GM19467 (cell line): Measurements from ENCODE around the gene PTPRM.

Experiments used
- ATAC-seq: cut with Tn5 transposase; IDR thresholded peaks from one replicate; pipeline ENCODE4 v1.9.1; 2021; ENCODE audit warnings: mild to moderate bottlenecking, moderate library complexity; ENCODE audit not compliant: unreplicated experiment

The PTPRM gene

DNA sequence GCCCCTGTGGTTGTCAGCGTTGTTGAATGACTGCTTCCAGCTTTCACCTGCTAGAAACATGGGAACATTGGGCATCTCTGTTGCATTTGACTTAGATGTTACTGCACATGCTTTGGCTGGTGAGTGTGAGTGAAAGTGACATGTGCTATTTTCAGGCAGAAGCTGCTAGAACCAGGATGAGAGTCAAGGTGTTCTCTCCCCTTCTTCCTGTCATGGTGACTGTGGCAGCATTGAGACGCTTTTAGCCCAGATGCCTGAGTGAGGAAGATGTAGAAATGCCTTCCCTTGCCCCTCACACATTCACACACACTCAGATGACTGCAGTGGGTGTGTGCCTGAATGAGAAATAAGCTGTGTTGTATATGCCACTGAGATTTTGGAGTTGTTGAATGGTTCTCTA lies 220.2 kb downstream of the PTPRM start:
- no peak for ATAC-seq

DNA sequence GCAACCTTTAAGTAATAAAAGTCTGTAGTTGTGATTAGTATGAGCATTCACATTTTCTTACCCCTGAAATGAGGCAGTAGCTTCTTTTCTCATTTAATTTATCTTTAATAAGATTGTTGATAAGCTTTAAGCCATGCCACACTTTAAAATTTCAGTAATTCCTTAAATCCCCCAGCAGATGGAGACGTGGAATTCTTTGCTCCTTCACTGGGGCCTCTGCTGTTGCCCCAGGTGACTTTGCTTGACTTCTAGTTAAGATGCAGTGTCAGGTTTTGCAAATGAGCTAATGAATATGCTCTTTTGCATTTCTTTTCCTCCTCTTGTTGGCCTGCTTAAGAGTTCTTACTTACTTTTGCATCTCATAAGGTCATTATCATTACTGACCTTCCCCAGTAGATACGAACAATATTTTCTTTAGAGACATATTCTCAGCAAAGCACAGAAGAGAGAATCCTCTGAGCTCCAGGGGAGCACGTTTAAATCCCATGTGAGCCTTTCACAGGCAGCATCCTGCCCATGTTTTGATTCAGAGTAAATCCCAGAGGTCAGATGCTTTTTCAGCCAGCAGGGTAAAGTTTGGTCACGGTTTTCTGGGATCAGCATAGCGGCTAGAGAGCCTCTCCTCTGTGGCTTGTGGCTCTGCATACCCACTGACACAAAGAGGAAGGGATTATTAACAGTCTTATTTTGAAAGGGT lies 222.9 kb downstream of the PTPRM start:
- no peak for ATAC-seq

DNA sequence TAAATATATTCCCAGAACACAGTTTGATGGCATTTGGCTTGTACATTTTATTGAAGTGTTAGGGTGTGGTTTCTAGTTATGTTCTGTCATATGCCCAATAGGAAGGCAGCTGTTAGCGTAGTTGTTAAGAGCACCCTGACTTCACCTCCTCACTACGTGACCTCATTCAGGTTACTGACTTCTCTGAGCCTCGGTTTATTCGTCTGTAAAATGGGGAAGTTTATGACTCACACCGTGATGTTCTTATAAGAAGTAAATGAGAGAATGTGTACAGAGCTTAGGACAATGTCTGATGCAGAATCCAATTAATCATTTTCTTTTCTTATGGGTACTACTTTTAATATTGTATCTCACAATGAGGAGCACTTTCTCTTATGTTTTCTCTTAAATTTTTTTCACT lies 226.0 kb downstream of the PTPRM start:
- ATAC-seq, result no peak

DNA sequence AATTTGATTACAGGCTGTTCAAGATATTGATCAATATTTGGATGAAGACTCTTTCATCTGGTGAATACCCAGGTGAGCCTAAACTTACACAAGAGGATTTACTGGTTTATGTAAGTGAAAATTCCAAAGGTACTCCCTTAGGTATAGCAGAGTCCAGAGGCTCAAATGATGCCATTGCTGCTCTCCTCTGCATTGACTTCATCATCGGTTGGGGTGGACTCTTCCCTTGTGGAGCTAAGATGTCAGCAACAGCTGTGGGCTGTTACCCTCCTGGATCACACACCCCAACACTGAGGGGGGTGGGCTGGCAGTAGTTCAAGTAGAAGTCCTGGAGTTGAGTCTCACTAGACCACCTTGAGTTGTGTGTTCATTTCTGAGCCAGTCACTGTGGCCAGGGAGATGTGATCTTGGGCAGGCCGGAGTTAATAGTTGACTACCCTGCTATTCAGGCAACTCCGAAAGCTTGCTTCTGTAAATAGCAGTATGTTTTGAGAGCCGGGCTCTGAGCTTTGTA lies 236.9 kb downstream of the PTPRM start:
- ATAC-seq, result no peak

DNA sequence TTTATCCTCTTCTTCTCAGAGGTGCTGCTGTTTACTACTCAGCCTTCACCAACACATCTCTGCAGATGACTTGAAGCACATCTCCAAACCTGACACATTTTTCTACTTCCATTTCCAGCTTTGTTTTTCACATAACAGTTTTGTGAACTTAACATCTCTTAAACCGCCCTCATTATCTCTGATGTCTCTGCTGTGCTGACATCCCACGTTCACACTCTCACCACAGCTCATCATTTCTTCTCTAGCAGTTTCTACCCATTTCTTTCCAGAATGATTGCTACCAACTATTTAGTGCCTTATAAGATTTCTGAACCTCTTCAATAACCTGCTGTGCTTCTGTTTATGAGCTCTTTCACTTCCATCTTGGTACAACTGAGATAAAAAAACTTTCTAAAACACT lies 238.0 kb downstream of the PTPRM start:
- ATAC-seq, result no peak

DNA sequence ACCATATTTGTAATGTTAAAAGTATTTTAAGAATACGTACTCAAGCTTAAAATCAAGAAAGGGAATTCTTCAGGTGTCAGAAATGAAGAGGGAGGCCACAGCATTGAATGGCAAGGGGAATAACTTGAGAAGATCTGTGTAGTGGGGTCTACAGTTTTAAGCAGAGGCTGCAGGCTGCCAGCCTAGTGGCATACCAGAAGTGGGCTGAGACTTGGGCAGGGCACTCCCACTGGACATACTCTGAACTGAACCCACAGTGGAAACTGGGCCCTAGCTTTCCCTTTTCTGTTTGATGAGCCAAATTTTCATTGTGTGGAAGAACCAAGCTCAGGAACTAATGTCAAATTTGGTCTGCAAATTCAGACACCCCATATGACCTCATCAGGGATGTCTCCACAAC lies 238.8 kb downstream of the PTPRM start:
- no peak for ATAC-seq

DNA sequence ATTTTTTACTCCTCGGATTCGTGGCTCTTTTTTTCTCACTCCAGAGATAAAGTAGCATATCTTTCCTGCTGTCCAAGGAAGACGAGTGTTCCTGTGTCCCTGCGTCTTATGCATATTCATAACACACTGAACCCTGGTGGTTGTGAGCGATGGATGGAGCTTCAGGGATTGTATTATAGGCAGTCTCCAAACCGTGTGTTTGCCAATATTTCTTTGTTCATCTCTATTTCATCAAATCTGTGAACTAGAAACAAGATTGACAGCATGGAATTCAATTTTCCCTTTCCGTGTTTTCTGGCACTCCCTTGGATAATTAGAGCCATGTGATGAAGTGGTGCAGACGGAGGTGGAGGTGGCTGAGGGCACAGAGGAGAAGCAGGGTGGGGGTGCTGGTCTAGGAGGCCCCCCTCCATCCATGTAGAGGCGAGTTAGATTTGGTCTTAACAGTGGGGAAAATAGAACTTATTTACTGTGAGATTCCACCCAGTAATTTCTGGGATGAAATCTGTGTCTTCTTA lies 240.9 kb downstream of the PTPRM start:
- ATAC-seq, result no peak

DNA sequence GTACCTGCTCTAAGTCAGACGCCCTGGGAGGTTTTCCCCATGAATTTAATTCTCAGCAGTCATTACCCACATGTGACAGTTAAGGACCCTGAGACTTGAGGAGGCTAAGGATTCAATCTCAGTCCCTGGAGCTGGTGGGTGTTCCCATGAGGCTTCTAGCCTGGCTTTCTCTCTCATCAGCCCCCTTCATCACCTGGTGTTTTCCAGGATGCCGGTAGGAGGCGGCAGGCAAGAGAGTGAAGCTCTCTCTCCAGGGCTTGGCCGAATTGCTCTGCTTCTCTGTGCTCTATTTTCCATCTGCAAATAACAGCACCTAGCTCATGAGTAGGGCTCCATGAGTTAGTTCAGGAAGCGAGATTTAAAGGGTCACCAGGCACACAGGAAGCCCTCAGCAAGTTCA lies 241.9 kb downstream of the PTPRM start:
- ATAC-seq, result no peak

DNA sequence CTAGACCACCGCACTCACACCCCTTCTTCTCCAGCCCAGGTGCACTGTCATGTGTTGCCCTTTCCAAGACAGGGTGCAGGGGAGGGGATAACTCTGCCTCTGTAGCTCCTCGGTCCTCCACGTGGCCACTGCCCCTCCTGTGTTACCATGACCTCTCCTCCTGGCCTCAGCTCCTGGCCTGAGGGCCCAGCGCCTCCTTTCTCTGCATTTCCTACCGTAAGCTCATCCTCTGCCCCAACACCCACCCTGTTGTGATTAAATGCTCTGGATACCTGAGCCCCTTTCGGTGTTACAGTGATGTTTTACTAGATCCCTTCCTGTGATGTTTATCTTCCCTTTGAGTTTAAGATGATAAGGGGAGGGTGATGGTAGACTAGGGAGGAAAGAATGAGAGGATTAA lies 242.3 kb downstream of the PTPRM start:
- no peak for ATAC-seq

DNA sequence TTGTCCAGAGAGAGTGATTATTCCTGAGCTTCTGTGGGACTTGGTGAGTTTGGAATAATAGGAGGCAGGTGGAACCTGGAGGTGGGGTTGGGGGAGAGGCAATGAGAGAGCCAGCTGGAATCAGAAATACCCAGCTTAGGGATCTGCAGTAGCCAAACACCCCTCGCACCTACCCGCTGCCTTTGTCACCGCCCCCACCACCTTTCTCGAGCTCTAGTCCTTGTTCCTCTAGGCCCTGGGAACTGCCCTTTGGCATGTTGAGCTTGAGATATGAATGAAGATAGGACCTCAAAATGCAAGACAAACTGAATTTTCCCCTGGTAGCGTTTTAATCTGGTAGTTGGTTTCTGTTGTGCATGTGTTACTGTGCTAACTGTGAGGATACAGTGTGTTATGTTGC lies 242.9 kb downstream of the PTPRM start:
- no peak for ATAC-seq

DNA sequence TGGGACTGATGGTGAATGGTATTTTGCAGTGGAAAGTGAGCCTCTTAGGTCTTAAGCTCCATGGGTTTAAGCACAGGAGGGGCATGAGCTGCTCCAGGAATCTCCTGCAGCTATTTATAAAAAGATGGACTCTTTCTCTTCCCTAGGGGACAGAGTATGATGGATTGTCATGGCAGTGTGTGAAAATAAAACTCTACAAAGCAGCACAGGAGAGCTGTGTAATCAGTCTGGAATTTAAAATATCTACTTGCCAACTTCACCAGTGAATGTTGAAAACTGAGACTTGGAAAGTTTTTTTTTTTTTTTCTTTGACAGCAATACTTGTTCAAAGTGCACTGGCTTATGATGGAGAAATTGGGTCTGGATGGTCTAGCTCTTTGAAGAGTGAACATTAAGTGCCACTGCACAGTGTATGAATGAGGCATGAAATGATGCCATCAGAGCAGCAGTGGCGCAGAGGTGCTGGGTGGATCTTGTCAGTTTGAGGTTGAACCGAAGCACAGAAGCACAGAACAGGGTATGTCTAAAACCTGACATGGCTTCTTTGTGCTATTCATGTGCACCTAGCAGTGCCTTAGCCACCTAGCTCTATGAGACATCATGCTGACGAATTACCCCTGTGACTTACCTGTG lies 245.4 kb downstream of the PTPRM start:
- no peak for ATAC-seq

DNA sequence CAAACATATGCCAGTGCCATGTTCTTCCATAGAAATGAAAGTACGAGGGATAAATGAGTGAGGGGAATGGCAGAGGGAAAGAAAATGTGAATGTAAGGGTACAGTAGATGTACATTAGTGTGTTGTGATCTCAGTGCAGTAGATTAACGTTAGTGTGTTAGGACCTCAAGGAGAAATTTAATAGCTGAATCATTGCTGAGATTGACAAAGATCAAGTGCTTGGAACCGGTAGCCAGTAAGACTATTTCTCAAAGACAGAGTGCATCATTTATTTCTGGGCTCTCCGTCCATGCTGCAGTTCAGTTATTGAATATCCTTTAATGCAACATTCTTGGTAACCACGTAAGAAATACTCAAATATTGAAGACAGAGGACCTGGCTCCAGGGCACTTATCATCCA lies 246.0 kb downstream of the PTPRM start:
- ATAC-seq, result no peak

DNA sequence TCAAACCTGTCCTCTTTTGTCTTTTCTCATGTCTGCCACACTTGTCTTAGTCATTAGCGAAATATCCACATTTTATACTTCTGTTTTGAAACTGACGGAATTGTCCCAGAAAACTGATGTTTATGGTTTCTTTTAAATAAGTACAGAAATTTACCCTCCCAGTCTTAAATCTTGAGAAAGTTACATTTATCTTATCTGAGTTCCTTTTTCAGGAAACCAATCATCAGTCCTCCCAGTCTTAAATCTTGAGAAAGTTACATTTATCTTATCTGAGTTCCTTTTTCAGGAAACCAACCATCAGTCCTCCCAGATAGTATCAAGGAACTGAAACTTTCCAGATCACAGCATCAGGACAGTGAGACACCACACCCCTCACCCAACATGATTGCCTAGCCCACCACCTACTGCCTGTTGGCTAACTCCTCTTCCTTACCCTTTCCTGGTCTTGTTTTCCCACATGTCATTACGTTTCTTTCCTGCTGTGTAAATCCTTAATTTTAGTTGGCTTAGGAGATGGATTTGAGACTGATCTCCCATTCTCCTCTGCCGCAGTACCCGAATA lies 247.7 kb downstream of the PTPRM start:
- no peak for ATAC-seq

DNA sequence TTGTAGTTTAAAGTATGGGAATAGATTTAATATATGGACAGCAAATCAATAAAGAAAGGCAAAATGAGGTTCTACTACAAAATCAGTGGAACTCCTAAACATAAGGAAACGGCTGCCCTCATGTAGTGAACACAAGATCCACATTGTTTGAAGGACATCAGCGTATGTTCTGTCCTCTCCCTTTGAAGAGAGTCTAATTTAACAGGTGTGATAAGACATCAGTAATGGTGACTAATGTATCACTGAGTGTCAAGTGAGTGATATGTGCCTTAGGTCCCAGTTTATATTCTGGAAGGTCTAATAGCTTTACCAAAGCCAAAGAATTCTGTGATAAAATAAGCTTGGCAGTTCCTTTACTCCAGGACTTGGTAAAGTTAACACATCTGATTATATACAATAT lies 248.7 kb downstream of the PTPRM start:
- ATAC-seq, result no peak

DNA sequence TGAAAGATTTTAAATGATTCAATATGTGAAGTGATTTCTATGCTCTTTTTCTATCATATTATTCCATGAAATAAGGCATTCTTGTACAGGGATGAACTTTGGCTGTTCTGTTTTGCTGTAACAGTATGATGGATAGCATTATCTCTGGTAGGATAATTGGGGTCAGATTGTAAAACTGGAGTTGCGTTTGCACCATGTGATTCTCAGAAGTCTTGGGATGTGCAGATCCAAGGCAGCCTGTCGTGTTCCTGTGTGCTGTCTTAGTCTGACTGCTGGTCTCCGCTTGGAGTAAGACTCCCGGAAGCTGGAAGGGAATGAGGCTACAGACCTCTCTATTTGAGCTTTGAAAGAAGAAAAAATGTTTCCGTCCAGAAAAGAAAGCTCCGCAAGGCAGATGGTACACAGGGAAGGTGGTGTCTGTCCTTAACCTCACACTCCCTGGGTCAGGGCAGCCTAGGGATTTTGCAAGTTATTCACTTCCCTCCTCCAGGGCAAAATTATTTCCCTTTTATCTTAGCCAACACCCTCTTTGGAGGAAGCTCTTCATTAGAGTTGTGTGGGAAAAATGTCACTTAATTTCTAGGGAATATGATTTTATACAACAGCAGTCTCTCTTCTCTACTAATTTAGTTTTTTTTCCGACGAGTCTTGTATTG lies 250.6 kb downstream of the PTPRM start:
- ATAC-seq, result no peak

DNA sequence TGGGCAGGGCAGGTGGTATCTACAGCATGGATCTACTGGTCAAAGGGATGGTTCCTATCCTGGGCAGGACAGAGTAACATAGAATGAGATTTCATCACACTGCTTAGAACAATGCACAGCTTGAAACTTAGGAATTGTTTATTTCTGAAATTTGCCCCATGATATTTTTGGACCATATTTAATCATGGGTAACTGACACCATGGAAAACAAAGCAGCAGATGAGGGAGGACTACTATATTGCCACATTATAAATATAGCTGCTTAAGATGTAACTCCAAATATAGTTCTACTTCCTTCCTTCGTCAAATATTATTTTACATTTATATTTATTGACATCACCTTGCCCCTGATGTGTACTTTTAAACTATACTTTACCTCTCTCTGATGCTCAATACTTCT lies 254.7 kb downstream of the PTPRM start:
- no peak for ATAC-seq

DNA sequence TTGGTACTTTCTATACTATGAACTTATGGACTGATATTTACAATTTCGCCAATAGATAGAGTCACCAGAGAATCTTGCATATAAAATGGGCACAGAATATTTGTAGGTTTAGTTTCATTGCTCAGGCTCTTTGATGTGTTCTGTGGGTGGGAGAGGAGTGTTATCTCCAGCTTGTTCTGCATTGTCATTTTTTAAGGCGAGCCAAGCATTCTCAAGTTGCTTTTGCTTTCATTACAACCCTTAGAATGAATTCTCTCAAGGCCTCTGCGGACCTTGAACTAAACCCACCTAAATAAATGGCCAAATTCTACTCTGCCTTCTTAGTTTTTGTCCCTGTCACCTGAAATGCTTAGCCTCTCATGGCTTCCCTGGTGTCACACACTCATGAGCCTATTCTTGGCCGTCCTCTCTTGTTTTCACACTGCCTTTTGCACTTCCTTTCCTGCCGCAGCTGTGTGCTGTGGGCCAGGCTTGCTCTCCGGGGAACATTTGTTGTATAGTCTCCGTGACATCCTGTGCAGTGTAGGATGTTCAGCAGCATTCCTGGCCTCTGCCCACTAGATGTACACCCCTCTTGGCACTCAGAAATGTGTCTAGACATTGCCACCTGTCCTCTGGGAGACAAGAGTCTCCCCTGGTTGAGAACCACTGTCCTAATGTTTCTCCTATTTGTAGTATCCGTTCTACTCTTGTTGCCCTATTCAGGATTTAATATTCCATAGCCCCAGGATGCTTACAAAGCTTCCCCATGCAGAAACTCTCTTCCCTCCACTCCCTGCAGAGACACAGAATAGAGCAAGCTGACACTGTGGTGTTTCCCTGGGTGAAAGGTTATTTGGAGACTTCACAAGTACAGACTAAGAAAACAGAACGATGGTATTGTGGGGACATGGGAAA lies 255.6 kb downstream of the PTPRM start:
- ATAC-seq, result no peak

DNA sequence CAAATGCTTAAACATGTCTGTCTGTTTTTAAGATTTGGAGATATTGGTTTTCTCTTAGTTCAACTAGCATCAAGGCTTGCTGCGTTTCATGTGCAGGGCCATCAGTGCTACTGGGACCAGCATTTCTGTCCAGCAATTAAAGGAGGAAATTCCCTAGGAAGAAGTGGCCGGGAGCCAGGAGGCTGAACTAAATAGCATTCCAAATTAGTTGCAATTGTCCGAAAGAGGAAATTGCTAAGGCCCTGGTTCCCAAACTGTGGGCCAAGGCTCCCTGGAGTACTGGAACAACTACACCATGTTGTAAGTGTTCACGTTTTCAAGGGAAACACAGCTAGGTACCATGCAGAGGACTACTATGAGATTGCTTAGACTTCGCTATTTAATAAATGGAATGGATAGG lies 257.9 kb downstream of the PTPRM start:
- ATAC-seq, result no peak

DNA sequence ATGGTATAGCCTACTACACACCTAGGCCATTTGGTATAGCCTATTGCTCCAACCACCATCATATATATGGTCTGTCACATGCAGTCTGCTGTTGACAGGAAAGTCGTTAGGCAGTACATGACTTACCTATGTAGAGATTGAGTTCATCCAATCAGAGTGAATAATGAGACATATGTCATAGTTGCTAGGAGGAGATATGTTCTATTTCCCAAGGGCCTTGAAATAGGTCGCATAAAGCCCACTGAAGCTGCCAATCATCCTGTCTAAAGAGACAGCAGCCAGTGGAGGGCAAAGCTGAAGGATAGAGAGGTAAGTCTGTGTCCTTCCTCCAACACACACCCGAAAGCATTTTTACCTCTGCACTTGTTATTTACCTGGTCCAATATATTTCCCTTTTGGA lies 263.4 kb downstream of the PTPRM start:
- peak; percentile 66 for ATAC-seq

DNA sequence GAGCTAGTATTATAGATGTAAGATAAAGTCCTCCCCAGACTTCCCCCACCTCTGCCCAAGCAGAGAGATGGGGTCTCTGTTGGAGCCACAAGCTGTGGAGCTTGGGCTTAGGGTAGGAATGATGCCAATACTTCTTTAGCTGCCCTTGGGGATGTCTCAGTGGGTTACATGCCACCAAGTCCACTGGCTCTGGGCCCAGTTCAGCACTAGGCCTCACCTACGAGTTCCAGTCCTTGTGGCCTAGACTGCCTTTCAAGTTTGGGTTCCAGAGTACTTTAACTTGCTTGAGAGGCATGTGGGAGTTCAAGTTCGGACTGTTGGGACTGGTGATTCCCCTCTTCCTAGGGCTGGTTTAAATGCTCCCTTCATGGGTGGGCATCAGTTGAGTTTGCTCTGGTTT lies 272.4 kb downstream of the PTPRM start:
- ATAC-seq, result no peak

DNA sequence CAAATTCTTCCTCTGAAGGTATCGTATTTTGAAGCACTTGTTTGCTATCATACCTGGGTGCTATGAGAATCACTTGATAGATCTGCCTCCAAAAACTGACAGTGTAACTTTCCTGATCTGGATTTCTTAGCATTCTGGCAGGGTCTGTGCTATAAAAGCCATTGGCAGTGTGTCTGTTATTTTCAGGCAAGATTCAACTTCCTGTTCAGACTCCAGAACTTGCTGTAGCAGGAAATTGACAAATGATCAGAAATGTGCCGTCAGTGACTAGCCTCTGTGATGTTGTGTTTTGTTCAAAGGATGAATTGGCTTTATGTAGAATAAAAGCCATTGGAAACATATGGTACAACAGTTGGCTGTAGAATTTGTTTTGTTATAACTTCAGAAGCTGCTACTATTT lies 273.3 kb downstream of the PTPRM start:
- no peak for ATAC-seq
